IPS-18c (cell line): Measurements from ENCODE around the gene EPB41L5.
"Not testable (repeated sequence)": the region's sequence is repeated elsewhere in the genome, so short reads cannot be mapped to it uniquely, and the experiment has no call there.

Source experiments
- H3K4me3 ChIP-seq: 2 replicates; pipeline ENCODE4 v1.7.0; 2013; ENCODE audit warnings: low read depth, mild to moderate bottlenecking, low read length, moderate library complexity; ENCODE audit not compliant: insufficient read depth
- H3K9me3 ChIP-seq: one replicate; pipeline ENCODE4 v1.6.1; 2013; ENCODE audit warnings: mild to moderate bottlenecking, low read length, moderate library complexity; ENCODE audit not compliant: control insufficient read depth, insufficient read depth

Gene EPB41L5

GRCh38 chr2:120111193-120111592 lies 98.3 kb downstream of the EPB41L5 start:
- Histone ChIP-seq H3K4me3 (no peak overlapping the region), H3K9me3 (no peaks in the 10 kb centered on the region)

GRCh38 chr2:120118018-120118417 lies 105.1 kb downstream of the EPB41L5 start:
- Histone ChIP-seq H3K9me3 (no peaks in the 10 kb centered on the region), H3K4me3 (no peak overlapping the region)

- no peaks in the 10 kb centered on the region for H3K9me3 ChIP-seq
- H3K4me3 ChIP-seq = no peak overlapping the region
These were observed 105.6 kb downstream of the EPB41L5 start for GRCh38 chr2:120118471-120118870.

GRCh38 chr2:120121337-120121736 lies 108.5 kb downstream of the EPB41L5 start:
- not testable (repeated sequence) for H3K4me3 ChIP-seq, H3K9me3 ChIP-seq

GRCh38 chr2:120123090-120123489 lies 110.2 kb downstream of the EPB41L5 start:
- Histone ChIP-seq H3K4me3 (no peak overlapping the region), H3K9me3 (no peaks in the 10 kb centered on the region)

GRCh38 chr2:120125195-120125594 lies 112.3 kb downstream of the EPB41L5 start:
- H3K9me3 ChIP-seq = no peaks in the 10 kb centered on the region
- H3K4me3 ChIP-seq = no peak overlapping the region

GRCh38 chr2:120128216-120128615 lies 115.3 kb downstream of the EPB41L5 start:
- Histone ChIP-seq H3K4me3 (no peak overlapping the region), H3K9me3 (no peaks in the 10 kb centered on the region)

GRCh38 chr2:120132190-120132589 lies 119.3 kb downstream of the EPB41L5 start:
- no peak overlapping the region for H3K4me3 ChIP-seq
- no peaks in the 10 kb centered on the region for H3K9me3 ChIP-seq

- Histone ChIP-seq H3K4me3 (no peak overlapping the region), H3K9me3 (no peaks in the 10 kb centered on the region)
These were observed 119.8 kb downstream of the EPB41L5 start for GRCh38 chr2:120132691-120133090.

- Histone ChIP-seq H3K4me3 (no peak overlapping the region), H3K9me3 (no peaks in the 10 kb centered on the region)
These were observed 120.8 kb downstream of the EPB41L5 start for GRCh38 chr2:120133572-120134244.

- no peak overlapping the region for H3K4me3 ChIP-seq
These were observed 121.4 kb downstream of the EPB41L5 start for GRCh38 chr2:120134263-120134662.

GRCh38 chr2:120135013-120135412 lies 122.1 kb downstream of the EPB41L5 start:
- H3K4me3 ChIP-seq, H3K9me3 ChIP-seq: not testable (repeated sequence)

More at GRCh38 chr2:120134263-120134662, 121.4 kb downstream of the EPB41L5 start:
- H3K9me3 ChIP-seq = no peaks in the 10 kb centered on the region

GRCh38 chr2:120140866-120141265 lies 128.0 kb downstream of the EPB41L5 start:
- Histone ChIP-seq H3K4me3 (no peak overlapping the region), H3K9me3 (no peaks in the 10 kb centered on the region)

- H3K9me3 ChIP-seq = no peaks in the 10 kb centered on the region
These were observed 128.6 kb downstream of the EPB41L5 start for GRCh38 chr2:120141300-120142069.

GRCh38 chr2:120142528-120143219 lies 129.8 kb downstream of the EPB41L5 start:
- Histone ChIP-seq H3K4me3 (no peak overlapping the region), H3K9me3 (no peaks in the 10 kb centered on the region)

More at GRCh38 chr2:120141300-120142069, 128.6 kb downstream of the EPB41L5 start:
- H3K4me3 ChIP-seq = no peak overlapping the region

- Histone ChIP-seq H3K9me3 (peaks cover 5% of the 10 kb centered on the region), H3K4me3 (no peak overlapping the region)
These were observed 135.4 kb downstream of the EPB41L5 start for GRCh38 chr2:120148229-120148628.

- Histone ChIP-seq H3K9me3 (peaks cover 5% of the 10 kb centered on the region), H3K4me3 (no peak overlapping the region)
These were observed 135.8 kb downstream of the EPB41L5 start for GRCh38 chr2:120148669-120149068.

GRCh38 chr2:120149406-120149805 lies 136.5 kb downstream of the EPB41L5 start:
- Histone ChIP-seq H3K9me3 (peaks cover 5% of the 10 kb centered on the region), H3K4me3 (no peak overlapping the region)
